GM21367 (cell line): ENCODE results near the gene STAM2.

ENCODE experiments used
- ATAC-seq: cut with Tn5 transposase; IDR thresholded peaks from one replicate; pipeline ENCODE4 v1.9.1; 2021; ENCODE audit not compliant: unreplicated experiment

Gene STAM2

DNA sequence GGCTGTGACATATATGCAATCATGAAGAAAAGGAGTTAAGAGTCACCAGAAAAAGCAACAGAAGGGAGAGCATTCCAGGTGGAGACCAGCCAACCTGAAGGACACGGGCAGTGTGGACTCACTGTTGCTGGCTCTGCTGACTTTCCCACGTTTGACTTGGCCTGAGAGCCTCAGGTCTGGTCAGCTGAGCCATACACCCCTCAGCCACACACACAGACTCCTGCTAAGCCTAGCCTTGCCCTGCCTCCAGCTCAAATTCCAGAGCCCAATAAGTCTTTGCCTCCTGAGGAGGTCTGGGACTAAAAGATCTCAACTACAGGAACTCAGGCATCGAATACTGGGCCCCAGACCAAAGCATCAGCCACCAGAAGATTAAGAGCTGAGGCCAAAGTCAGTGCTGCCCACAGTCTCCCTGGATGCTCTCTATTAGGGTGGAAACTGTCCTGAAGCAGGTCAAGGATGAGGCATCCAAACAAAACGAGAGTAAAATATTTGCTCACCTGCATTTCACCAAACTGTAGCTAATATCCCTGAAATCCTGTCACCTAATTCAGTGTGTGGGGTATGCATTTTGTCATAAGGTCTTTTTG is 100.0 kb downstream of the STAM2 start:
- no peak for ATAC-seq

DNA sequence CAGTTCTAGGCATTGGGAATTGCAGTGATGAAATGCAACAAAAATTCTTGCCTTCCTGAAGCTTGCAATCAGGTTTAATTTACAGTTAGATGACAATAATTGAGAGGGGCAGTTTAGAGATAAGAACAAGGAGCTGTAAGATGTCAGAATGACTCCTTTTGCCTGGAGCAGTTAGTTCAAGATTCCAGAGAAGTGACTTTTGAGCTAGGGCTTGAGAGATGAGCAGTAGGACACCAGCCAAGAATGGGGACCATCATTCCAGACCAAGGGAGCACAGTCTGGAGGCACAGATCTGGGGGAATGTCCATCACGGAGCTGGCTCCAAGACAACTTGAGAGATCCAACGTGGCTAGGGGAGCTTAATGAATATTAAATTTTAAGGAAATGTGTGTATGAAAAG is 103.6 kb downstream of the STAM2 start:
- ATAC-seq = no peak

DNA sequence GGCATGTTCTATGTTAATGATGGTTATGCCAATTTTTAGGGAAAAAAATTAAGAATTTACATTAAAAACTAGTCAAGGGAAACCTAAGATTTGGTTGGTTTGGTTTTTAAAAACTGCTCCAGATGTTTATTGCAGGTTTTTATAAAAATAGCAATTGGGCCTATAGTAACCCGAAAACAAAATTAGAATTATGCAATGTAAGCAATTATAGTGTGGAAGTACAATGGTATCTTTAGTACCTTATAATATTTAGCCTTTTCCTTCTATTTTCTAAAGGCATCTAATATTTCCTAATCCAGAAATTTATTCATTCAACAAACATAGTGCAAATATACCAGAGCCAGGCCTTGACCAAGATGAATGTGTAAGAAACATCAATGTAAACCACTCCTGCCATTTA is 104.0 kb downstream of the STAM2 start:
- ATAC-seq = no peak

DNA sequence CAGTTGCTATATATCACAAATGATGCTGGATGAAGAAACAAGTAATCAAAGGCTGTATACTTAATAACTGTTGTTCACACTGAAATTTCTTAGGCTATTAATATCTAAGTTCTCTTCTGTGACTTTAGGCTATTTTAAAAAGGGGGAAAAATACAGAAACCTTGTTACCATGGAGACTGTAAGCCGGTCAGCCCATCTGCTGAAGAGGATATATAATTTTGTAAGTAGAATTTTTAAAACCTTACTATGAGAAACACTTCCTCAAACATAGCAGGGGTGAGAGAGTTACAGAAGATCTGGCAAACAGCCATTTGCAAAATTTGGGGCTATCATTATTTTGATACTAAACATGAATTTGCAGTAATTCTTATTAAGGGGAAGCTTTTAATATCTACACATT is 104.5 kb downstream of the STAM2 start:
- no peak for ATAC-seq

DNA sequence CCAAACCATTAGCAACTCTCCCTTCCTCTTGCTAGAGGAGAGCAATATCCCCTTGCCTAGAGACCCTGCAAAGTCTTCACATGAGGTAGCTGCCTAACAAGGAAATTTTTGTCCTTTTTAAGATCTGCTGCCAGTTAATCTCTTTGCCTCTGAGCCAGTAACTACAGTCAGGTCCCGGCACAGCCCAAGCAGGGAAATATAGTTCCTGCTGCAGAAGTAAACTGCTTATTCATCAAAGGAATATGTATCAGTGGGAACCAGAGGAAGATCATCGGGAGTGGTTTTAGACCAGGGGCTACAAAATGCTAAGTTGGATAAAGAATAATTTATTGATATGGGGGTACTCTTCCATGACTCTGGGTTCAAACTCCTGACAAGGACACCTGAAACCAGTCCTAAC is 107.3 kb downstream of the STAM2 start:
- ATAC-seq = no peak

DNA sequence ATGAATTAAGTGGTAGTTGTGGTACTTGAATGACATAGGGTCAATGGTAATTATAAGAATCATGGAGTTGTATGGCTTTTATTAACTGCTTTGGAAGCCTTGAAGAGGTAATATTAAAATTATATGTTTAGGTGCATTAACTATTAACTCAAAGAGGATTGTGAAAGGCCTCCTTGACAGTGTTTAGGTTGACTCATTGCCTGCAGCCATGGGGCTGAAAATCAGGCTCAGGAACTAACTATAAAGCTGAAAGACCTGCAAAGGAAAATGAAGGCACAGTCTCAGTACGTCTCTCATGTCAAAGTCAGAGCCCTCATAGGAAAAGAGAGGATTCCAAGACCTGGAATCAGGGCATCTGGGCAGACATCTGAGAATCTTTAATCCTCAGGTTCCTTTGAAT is 107.7 kb downstream of the STAM2 start:
- no peak for ATAC-seq
